Non-pigmented ciliary epithelial cell (primary cell): ENCODE measurements around the gene DNPH1.

Source experiments
- DNase-seq: peaks from one replicate; pipeline ENCODE4 v3.0.0-alpha.2; 2010; ENCODE audit warnings: low read depth

Gene DNPH1

GRCh38 chr6:43263314-43264178 lies 34.3 kb upstream of the DNPH1 start:
- DNase-seq, result no peak

- no peak for DNase-seq
These were observed 33.6 kb upstream of the DNPH1 start for GRCh38 chr6:43262780-43263313.

- no peak for DNase-seq
These were observed 32.9 kb upstream of the DNPH1 start for GRCh38 chr6:43262000-43262779.

- DNase-seq, result no peak
These were observed 31.9 kb upstream of the DNPH1 start for GRCh38 chr6:43261198-43261597.

- DNase-seq, result no peak
These were observed 31.5 kb upstream of the DNPH1 start for GRCh38 chr6:43260791-43261190.

DNA sequence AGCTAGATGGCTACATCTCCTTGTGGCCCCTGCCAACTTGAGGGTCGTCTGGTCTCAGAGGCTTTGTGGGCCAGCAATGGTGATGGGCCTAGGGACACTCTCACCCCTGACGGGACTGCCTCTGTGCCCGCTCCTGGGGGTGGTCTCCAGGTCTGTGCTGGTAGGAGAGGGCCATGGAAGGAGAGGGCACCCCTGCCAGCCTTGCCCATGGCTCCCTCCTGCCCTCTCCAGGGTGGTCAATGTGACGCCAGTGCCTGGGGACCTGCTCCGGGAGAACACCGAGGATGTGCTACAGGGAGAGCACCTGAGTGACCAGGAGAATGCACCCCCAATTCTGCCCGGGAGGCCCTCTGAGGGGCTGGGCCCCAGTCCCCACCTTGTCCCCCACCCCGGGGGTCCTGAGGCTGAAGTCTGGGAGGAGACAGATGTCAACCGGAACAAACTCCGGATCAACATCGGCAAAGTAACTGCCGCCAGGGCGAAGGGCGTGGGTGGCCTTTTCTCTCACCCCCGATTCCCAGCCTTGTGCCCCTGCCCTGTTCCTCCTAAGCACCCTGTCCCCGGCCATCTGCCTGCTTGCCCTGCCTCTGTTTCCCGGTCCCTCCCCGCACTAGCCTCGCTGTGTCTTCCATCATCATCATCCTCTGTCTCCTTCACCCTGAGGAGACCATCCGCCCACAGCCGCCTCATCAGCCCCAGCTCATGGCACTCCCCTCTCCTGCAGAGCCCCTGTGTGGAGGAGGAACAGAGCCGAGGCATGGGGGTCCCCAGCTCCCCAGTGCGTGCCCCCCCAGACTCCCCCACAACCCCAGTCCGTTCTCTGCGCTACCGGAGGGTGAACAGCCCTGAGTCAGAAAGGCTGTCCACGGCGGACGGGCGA lies 29.8 kb upstream of the DNPH1 start:
- no peak for DNase-seq

- no peak for DNase-seq
These were observed 28.9 kb upstream of the DNPH1 start for GRCh38 chr6:43258180-43258579.

DNA sequence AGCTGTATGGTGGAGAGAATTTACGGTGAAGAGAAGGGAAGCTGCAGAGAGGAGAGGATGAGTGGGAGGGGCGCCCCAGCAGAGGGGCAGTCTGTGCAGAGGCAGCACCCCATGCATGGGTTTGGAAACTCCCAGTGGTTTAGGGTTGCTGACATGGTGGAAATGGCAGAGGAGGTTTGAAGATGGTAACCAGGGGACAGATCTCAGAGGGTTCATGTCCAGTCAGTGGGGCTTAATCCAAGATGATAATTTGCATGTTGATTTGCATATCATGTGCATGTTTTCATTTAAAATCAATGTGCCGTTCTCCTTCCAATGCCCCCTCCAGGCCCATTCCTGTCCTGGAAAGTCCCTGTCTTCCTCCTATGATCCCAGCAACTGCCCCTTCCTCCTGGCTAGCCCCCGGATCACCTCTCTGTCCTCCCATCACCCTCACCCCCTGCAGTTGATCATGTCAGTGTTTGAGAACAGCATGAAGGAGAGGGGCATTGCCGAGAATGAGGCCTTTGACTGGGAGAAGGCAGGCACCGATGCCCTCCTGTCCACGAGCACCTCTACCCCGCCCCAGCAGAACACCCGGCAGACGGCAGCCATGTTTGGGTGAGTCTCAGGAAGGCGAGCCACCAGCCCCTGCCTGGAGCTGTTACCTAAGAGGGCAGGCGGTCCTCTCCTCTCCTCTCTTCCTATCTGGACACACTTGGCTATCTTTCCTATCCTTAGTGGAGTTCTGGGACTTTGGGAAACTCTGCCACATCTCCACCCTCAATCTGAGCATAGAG lies 28.3 kb upstream of the DNPH1 start:
- DNase-seq, result no peak

GRCh38 chr6:43256670-43257366 lies 27.5 kb upstream of the DNPH1 start:
- no peak for DNase-seq

GRCh38 chr6:43255408-43256054 lies 26.2 kb upstream of the DNPH1 start:
- DNase-seq, result no peak

GRCh38 chr6:43254846-43255245 lies 25.6 kb upstream of the DNPH1 start:
- no peak for DNase-seq

DNA sequence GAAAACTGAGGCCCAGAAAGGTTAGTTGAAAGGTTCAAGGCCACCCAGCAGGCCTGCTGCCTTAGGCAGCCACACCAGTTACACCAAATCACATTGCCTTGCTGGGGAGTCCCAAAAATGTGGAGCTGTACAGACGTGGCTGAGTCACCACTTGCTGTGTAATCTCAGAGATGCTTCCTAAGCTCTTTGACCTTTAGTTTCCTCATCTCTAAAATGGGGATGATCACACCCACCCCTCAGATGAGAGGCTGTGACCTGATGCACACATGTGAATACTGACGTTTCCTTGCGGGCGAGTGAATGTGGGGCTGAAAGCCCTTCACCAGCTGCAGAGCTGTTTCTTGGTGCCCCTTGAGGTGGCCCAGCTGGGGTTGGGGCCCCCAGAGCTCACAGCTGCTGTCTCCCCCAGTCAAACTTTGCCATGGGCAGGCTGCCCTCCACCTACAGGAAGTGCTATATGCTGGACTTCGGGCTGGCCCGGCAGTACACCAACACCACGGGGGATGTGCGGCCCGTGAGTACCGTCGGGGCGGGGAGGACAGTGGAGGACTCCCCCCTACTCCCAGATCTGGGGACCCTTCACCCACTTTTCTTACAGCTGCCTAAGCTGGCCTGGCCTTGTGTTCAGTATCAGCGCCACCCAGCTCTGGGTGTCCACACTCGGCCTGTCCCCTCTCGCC lies 25.0 kb upstream of the DNPH1 start:
- DNase-seq, result no peak

- DNase-seq, result no peak
These were observed 24.1 kb upstream of the DNPH1 start for GRCh38 chr6:43253401-43253800.

- no peak for DNase-seq
These were observed 21.7 kb upstream of the DNPH1 start for GRCh38 chr6:43250992-43251373.

DNA sequence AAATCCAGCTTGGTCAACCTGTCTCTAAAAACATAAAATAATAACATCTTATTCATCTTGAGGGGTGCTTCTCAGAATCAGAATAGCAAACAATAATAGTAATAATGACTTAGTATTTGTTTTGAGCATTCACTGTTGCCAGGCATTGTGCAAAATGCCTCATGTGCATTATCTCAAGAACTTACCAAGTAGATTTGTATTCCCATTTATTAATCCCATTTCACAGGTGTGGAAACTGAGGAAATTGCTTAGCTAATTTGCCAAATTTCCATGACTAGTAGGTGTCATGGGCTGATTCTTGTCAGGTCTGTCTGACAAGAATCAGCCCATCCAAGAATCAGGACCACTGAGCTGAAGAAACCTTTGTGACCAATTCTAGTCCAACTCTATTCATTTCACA lies 19.5 kb upstream of the DNPH1 start:
- DNase-seq, result no peak

DNA sequence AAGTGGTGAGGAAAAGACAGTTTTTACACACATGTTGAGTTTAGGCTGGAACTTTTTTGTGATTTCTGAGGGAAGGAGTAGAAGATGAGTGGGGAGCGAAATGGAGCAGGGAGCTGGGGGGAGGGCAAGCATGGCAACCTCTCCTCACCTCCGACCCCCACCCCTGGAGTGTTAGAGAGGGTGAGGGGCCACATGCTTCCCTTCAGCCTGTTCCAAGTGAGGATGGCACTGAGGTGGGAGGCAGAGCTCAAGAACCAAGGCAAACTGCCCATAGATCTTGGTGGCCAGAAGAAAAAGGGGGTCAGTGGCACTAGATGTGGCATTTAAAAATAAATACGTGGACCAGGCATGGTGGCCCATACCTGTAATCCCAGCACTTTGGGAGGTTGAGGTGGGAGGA lies 18.8 kb upstream of the DNPH1 start:
- no peak for DNase-seq

GRCh38 chr6:43247114-43247999 lies 18.1 kb upstream of the DNPH1 start:
- DNase-seq, result no peak

DNA sequence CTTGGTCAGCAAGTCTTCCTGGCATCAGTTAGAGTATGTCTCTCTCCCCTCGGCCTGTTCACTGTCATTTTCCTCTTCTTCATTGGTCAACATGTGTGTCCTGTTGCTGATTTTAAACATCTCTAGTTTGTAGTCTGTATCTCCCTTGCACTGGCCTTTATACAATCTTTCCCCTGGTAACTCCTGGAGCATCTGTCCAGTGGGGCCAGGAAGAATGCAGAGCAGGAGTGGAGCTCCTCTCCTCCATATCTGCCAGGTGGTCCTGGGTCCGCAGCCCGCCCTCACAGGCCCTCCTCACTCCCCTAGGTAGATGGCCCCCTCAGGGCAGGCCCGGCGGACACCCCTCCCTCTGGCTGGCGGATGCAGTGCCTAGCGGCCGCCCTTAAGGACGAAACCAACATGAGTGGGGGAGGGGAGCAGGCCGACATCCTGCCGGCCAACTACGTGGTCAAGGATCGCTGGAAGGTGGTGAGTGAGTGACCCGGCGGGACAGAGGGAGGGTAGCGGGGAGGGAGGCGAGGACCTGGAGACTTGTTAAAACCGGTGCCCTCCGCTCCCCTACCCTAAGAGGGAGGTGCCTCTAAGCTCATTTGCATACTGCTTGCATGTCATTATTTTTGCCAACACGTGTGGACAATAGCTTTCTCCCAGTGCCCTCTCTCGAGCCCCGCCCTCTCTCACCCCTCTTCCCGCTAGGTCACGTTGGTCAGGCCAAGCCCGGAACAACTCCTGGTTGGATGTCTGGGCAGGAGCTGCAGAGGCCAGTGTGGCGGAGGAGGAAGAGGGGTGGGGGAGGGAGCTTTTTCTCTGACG lies 17.2 kb upstream of the DNPH1 start:
- no peak for DNase-seq
